Hepatocyte (in vitro differentiated cells): ENCODE measurements around the gene PSMD11. TPM values are rescaled to one million over a fixed set of nuclear protein-coding genes. Genes with fewer than 3 reads are reported as not detected.

Experiments used
- DNase-seq: peaks from one replicate; pipeline ENCODE4 v3.0.0-alpha.2; 2016; ENCODE audit warnings: low spot score
- H2AFZ ChIP-seq: fragments of 200-600 bp; sonication (generic); 2 replicates; pipeline ENCODE4 v1.6.0; 2016; ENCODE audit warnings: antibody characterized with exemption, mild to moderate bottlenecking
- H3K27ac ChIP-seq: fragments of 200-600 bp; sonication (generic); 2 replicates; pipeline ENCODE4 v1.5.1; 2016; ENCODE audit warnings: mild to moderate bottlenecking
- H3K27me3 ChIP-seq: fragments of 200-600 bp; sonication (generic); 2 replicates; pipeline ENCODE4 v1.6.1; 2016
- H3K36me3 ChIP-seq: fragments of 200-600 bp; sonication (generic); replicated peaks from 2 replicates; pipeline ENCODE4 v1.5.1; 2016; ENCODE audit warnings: low read depth; ENCODE audit not compliant: insufficient read depth
- H3K4me1 ChIP-seq: fragments of 200-600 bp; sonication (generic); 2 replicates; pipeline ENCODE4 v1.5.1; 2016; ENCODE audit warnings: mild to moderate bottlenecking, moderate library complexity; ENCODE audit not compliant: insufficient read depth
- H3K4me2 ChIP-seq: fragments of 200-600 bp; sonication (generic); 2 replicates; pipeline ENCODE4 v1.6.0; 2016
- H3K4me3 ChIP-seq: fragments of 200-600 bp; sonication (generic); 2 replicates; pipeline ENCODE4 v1.5.1; 2016; ENCODE audit warnings: mild to moderate bottlenecking
- H3K79me2 ChIP-seq: fragments of 200-600 bp; sonication (generic); 2 replicates; pipeline ENCODE4 v1.6.0; 2017; ENCODE audit warnings: mild to moderate bottlenecking
- H3K9me2 ChIP-seq: fragments of 200-600 bp; sonication (generic); replicated peaks from 2 replicates; pipeline ENCODE4 v1.6.0; 2017; ENCODE audit warnings: mild to moderate bottlenecking; ENCODE audit not compliant: insufficient read depth
- H3K9me3 ChIP-seq: fragments of 200-600 bp; sonication (generic); 2 replicates; pipeline ENCODE4 v1.5.1; 2016; ENCODE audit warnings: low read depth, mild to moderate bottlenecking
- H4K20me1 ChIP-seq: fragments of 200-600 bp; sonication (generic); 2 replicates; pipeline ENCODE4 v1.6.0; 2016; ENCODE audit warnings: mild to moderate bottlenecking; ENCODE audit not compliant: insufficient read depth, poor library complexity, severe bottlenecking
- CTCF ChIP-seq: fragments of 200-600 bp; sonication (generic); IDR thresholded peaks from 2 replicates; pipeline ENCODE4 v1.5.1; 2016; ENCODE audit warnings: antibody characterized with exemption, mild to moderate bottlenecking; ENCODE audit not compliant: poor library complexity
- EZH2 ChIP-seq: fragments of 200-600 bp; sonication (generic); IDR thresholded peaks from 2 replicates; pipeline ENCODE4 v1.6.1; 2016; ENCODE audit warnings: antibody characterized with exemption, mild to moderate bottlenecking, borderline replicate concordance
- EZH2phosphoT487 ChIP-seq: fragments of 200-600 bp; sonication (generic); IDR thresholded peaks from one replicate; pipeline ENCODE4 v1.6.1; 2018; ENCODE audit warnings: antibody characterized with exemption, mild to moderate bottlenecking, low read depth, moderate library complexity; ENCODE audit not compliant: unreplicated experiment, severe bottlenecking
- WGBS: methylation state at CpG from one replicate; pipeline ENCODE4 v1.1.6; 2016; ENCODE audit warnings: low lambda C conversion rate; ENCODE audit errors: missing lambda C conversion rate; 5-methylcytosine and 5-hydroxymethylcytosine counted together
- polyA plus RNA-seq: library from polyadenylated mRNA; unstranded; fragments of >200 nt; fragmentation: Nextera tagmentation; extraction: Ambion mirVana; gene quantifications from 2 replicates; pipeline ENCODE4 v1.2.1, GENCODE V29; 2016
- total RNA-seq: library from RNA; depleted of rRNA; stranded (reverse); fragments of >200 nt; gene quantifications from 2 replicates; pipeline ENCODE4 v1.2.3, GENCODE V29; 2014

The PSMD11 gene
- total and polyA plus RNA-seq, 2 experiments from 2014 or later: 62.0 to 141 TPM

GRCh38 chr17:32508926-32509325 lies 64.6 kb downstream of the PSMD11 start:
- Histone ChIP-seq H3K9me3 (no peaks in the 10 kb centered on the region), H3K27me3 (no peaks in the 10 kb centered on the region), H3K4me3 (no peak overlapping the region), H4K20me1 (no peaks in the 10 kb centered on the region), H2AFZ (no peak overlapping the region), H3K4me2 (no peak overlapping the region), H3K36me3 (no peaks in the 10 kb centered on the region), H3K27ac (no peak overlapping the region), H3K9me2 (no peaks in the 10 kb centered on the region), H3K79me2 (no peaks in the 10 kb centered on the region), H3K4me1 (no peaks in the 10 kb centered on the region)
- WGBS: 97% methylated on average over 5 of the region's 5 CpGs
- DNase-seq: no peak
- TF ChIP-seq EZH2 (no peak), CTCF (no peak), EZH2phosphoT487 (no peak)

GRCh38 chr17:32510466-32510865 lies 66.2 kb downstream of the PSMD11 start:
- 94% methylated on average over 7 of the region's 7 CpGs for WGBS
- no peaks in the 10 kb centered on the region for H3K79me2 ChIP-seq
- no peak overlapping the region for H3K4me2 ChIP-seq
- H3K27me3 ChIP-seq: no peaks in the 10 kb centered on the region
- no peak for TF ChIP-seq CTCF
- TF ChIP-seq EZH2phosphoT487: no peak
- TF ChIP-seq EZH2: no peak
- DNase-seq: no peak
- no peaks in the 10 kb centered on the region for H3K9me3 ChIP-seq
- H3K36me3 ChIP-seq: no peaks in the 10 kb centered on the region
- no peaks in the 10 kb centered on the region for H3K4me1 ChIP-seq
- no peak overlapping the region for H2AFZ ChIP-seq
- H3K9me2 ChIP-seq: no peaks in the 10 kb centered on the region
- H3K27ac ChIP-seq: no peak overlapping the region
- no peaks in the 10 kb centered on the region for H4K20me1 ChIP-seq
- no peak overlapping the region for H3K4me3 ChIP-seq

- DNase-seq: no peak
- no peaks in the 10 kb centered on the region for H4K20me1 ChIP-seq
- WGBS: 90% methylated on average over 2 of the region's 2 CpGs
- no peaks in the 10 kb centered on the region for H3K27me3 ChIP-seq
- no peaks in the 10 kb centered on the region for H3K79me2 ChIP-seq
- H3K9me3 ChIP-seq: no peaks in the 10 kb centered on the region
- H3K9me2 ChIP-seq: no peaks in the 10 kb centered on the region
- no peak overlapping the region for H3K4me2 ChIP-seq
- no peak overlapping the region for H3K4me3 ChIP-seq
- H3K36me3 ChIP-seq: no peaks in the 10 kb centered on the region
- no peak overlapping the region for H2AFZ ChIP-seq
- no peaks in the 10 kb centered on the region for H3K4me1 ChIP-seq
- TF ChIP-seq EZH2: no peak
- H3K27ac ChIP-seq: no peak overlapping the region
Measured at GRCh38 chr17:32512328-32512727, 68.0 kb downstream of the PSMD11 start.

GRCh38 chr17:32513579-32513978 lies 69.3 kb downstream of the PSMD11 start:
- no peaks in the 10 kb centered on the region for H3K9me3 ChIP-seq
- no peak overlapping the region for H3K4me3 ChIP-seq
- no peak overlapping the region for H2AFZ ChIP-seq
- H3K36me3 ChIP-seq: no peaks in the 10 kb centered on the region
- DNase-seq: no peak
- no peaks in the 10 kb centered on the region for H3K9me2 ChIP-seq
- H3K79me2 ChIP-seq: no peaks in the 10 kb centered on the region
- no peaks in the 10 kb centered on the region for H3K27me3 ChIP-seq
- no peak overlapping the region for H3K27ac ChIP-seq
- no peak overlapping the region for H3K4me2 ChIP-seq
- no peak for TF ChIP-seq EZH2phosphoT487
- TF ChIP-seq EZH2: no peak
- no peak for TF ChIP-seq CTCF
- H3K4me1 ChIP-seq: peaks cover under 1% of the 10 kb centered on the region
- WGBS: 90% methylated on average over 3 of the region's 3 CpGs
- no peaks in the 10 kb centered on the region for H4K20me1 ChIP-seq
